ENCODE results near the gene FGD4.

Gene FGD4

GRCh38 chr12:32661706-32662105, 262.3 kb downstream of the FGD4 start:
- no peak for TF ChIP-seq CTCF (IDR thresholded peaks at IDR 0.05; ENCODE audit: extremely low read depth, missing control alignments)

GRCh38 chr12:32662665-32663064, 263.3 kb downstream of the FGD4 start:
- TF ChIP-seq CTCF (IDR thresholded peaks at IDR 0.05; ENCODE audit: extremely low read depth, missing control alignments): no peak

More at GRCh38 chr12:32661706-32662105, 262.3 kb downstream of the FGD4 start:
- no peak for DNase-seq (ENCODE audit: low spot score)

GRCh38 chr12:32666018-32666417, 266.7 kb downstream of the FGD4 start:
- no peak for TF ChIP-seq CTCF (IDR thresholded peaks at IDR 0.05; ENCODE audit: extremely low read depth, missing control alignments)
- no peak for DNase-seq (ENCODE audit: low spot score)

More at GRCh38 chr12:32662665-32663064, 263.3 kb downstream of the FGD4 start:
- no peak for DNase-seq (ENCODE audit: low spot score)

- no peak for TF ChIP-seq CTCF (IDR thresholded peaks at IDR 0.05; ENCODE audit: extremely low read depth, missing control alignments)
- no peak for DNase-seq (ENCODE audit: low spot score)
These were observed 270.2 kb downstream of the FGD4 start for GRCh38 chr12:32669584-32669983.

GRCh38 chr12:32671930-32672780, 272.8 kb downstream of the FGD4 start:
- peak; percentile 39 for TF ChIP-seq CTCF (IDR thresholded peaks at IDR 0.05; ENCODE audit: extremely low read depth, missing control alignments)
- peak; percentile 75 for DNase-seq (ENCODE audit: low spot score)

- no peak for TF ChIP-seq CTCF (IDR thresholded peaks at IDR 0.05; ENCODE audit: extremely low read depth, missing control alignments)
- DNase-seq (ENCODE audit: low spot score): peak; percentile 96
These were observed 279.9 kb downstream of the FGD4 start, which contains the start of gene DNM1L for GRCh38 chr12:32679091-32679919. DNM1L (plus strand) TSS chr12:32679301; CDS start chr12:32679364, 63 bp downstream.

- TF ChIP-seq CTCF (IDR thresholded peaks at IDR 0.05; ENCODE audit: extremely low read depth, missing control alignments): no peak
- DNase-seq (ENCODE audit: low spot score): no peak
These were observed 280.5 kb downstream of the FGD4 start for GRCh38 chr12:32679920-32680237.

Measured in GM20000 (cell line).